Sigmoid colon (tissue), 4 donors: Measurements from ENCODE around the gene SYNE4.

ENCODE experiments used
- POLR2A ChIP-seq, 2 donors: fragments of 450-650 bp; IDR thresholded peaks; one replicate each; pipeline ENCODE4 v1.6.1; 2016; ENCODE audit warnings: antibody characterized with exemption in 2 of 2, mild to moderate bottlenecking in 2 of 2, moderate library complexity in 2 of 2
- POLR2AphosphoS5 ChIP-seq, 4 donors: sonication (generic); formaldehyde crosslinking; IDR thresholded peaks; one replicate each; pipeline ENCODE4 v1.6.1; 2017; ENCODE audit warnings: antibody characterized with exemption in 4 of 4
- TF ChIP-seq, protein P1 (sequence below), 4 experiments: fragments of 450-650 bp in 3 of 4; fragments of 200-600 bp in 1 of 4; IDR thresholded peaks; one replicate each; pipeline ENCODE4 v1.5.1; 2016 to 2019; ENCODE audit warnings: antibody characterized with exemption in 4 of 4, mild to moderate bottlenecking in 3 of 4, moderate library complexity in 2 of 4

DNA sequence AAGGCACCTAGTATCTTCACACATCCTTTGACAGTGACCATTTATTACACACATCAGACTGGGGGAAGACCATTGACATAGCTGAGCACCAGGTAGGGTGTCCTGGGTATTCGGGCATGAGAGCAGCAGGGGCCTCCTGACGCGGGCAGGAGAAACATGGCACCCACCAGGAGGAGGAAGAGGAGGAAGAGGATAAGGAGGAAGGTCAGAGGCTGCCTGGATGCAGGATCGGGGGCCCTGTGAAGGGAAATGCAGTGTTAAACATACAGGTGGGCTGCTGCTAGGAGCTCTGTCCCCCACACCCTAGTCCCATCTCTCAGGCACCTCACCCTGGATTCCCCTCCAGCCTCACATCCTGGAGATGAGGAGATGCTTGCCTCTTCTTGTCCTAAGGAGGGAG lies 5.3 kb downstream of the SYNE4 start:
- TF ChIP-seq, protein P1, sequence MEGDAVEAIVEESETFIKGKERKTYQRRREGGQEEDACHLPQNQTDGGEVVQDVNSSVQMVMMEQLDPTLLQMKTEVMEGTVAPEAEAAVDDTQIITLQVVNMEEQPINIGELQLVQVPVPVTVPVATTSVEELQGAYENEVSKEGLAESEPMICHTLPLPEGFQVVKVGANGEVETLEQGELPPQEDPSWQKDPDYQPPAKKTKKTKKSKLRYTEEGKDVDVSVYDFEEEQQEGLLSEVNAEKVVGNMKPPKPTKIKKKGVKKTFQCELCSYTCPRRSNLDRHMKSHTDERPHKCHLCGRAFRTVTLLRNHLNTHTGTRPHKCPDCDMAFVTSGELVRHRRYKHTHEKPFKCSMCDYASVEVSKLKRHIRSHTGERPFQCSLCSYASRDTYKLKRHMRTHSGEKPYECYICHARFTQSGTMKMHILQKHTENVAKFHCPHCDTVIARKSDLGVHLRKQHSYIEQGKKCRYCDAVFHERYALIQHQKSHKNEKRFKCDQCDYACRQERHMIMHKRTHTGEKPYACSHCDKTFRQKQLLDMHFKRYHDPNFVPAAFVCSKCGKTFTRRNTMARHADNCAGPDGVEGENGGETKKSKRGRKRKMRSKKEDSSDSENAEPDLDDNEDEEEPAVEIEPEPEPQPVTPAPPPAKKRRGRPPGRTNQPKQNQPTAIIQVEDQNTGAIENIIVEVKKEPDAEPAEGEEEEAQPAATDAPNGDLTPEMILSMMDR (IDR thresholded peaks at IDR 0.05) = no peak
- TF ChIP-seq POLR2AphosphoS5 (IDR thresholded peaks at IDR 0.05) (no peak), POLR2A (IDR thresholded peaks at IDR 0.05) (no peak)
